Muscle layer of duodenum (tissue), 2 donors: Measurements from ENCODE around the gene RPL31.

ENCODE experiments used
- H3K27ac ChIP-seq: one replicate; pipeline ENCODE4 v1.7.0; 2013; ENCODE audit warnings: mild to moderate bottlenecking, low read length
- H3K27me3 ChIP-seq: one replicate; pipeline ENCODE4 v1.7.0; 2013; ENCODE audit warnings: low read depth, mild to moderate bottlenecking, control low read depth, low read length
- H3K36me3 ChIP-seq, 2 donors: one replicate each; pipeline ENCODE4 v1.7.0; 2013; ENCODE audit warnings: low read length in 2 of 2, control low read depth in 1 of 2, mild to moderate bottlenecking in 1 of 2; ENCODE audit not compliant: insufficient read depth in 2 of 2, control insufficient read depth in 1 of 2
- H3K4me1 ChIP-seq, 2 donors: one replicate each; pipeline ENCODE4 v1.7.0; 2013; ENCODE audit warnings: low read length in 2 of 2, mild to moderate bottlenecking in 2 of 2, control low read depth in 1 of 2, moderate library complexity in 1 of 2; ENCODE audit not compliant: insufficient read depth in 2 of 2, control insufficient read depth in 1 of 2
- H3K4me3 ChIP-seq, 2 donors: one replicate each; pipeline ENCODE4 v1.7.0; 2013; ENCODE audit warnings: low read length in 2 of 2, low read depth in 1 of 2, mild to moderate bottlenecking in 1 of 2
- H3K9me3 ChIP-seq, 2 donors: one replicate each; pipeline ENCODE4 v1.7.0; 2013; ENCODE audit warnings: low read length in 2 of 2, control low read depth in 1 of 2, mild to moderate bottlenecking in 1 of 2; ENCODE audit not compliant: control insufficient read depth in 1 of 2
- donor health status: healthy.

Gene RPL31

GRCh38 chr2:101001691-101002561 is at the start of gene RPL31:
Gene RPL31, plus strand, starts transcription at chr2:101002289. Its CDS starts 413 bp downstream, at chr2:101002702.
- peak within 1 kb of the TSS; percentile 85 to 89 for H3K4me3 ChIP-seq
- peak within 1 kb of the TSS; percentile 89 for H3K27ac ChIP-seq
- peaks cover 0 to 21% of the 10 kb centered on the region in 2 donors for H3K4me1 ChIP-seq
- no peaks in the 10 kb centered on the region for H3K9me3 ChIP-seq
- no peaks in the 10 kb centered on the region for H3K27me3 ChIP-seq
- peaks cover 30 to 33% of the 10 kb centered on the region in 2 donors for H3K36me3 ChIP-seq

- H3K4me1 ChIP-seq = no peaks in the 10 kb centered on the region
- H3K27me3 ChIP-seq = no peaks in the 10 kb centered on the region
- no peak overlapping the region for H3K4me3 ChIP-seq
- H3K9me3 ChIP-seq = no peaks in the 10 kb centered on the region
- H3K27ac ChIP-seq = no peak overlapping the region
- peaks cover 0 to 13% of the 10 kb centered on the region in 2 donors for H3K36me3 ChIP-seq
Observed at GRCh38 chr2:100952512-100952911, 49.6 kb upstream of the RPL31 start.

- Histone ChIP-seq H3K36me3 (peaks cover 0 to 13% of the 10 kb centered on the region in 2 donors), H3K27me3 (no peaks in the 10 kb centered on the region), H3K4me3 (no peak overlapping the region), H3K27ac (no peak overlapping the region), H3K4me1 (peaks cover 0 to 5% of the 10 kb centered on the region in 2 donors), H3K9me3 (no peaks in the 10 kb centered on the region)
Observed at GRCh38 chr2:100953406-100954043, 48.6 kb upstream of the RPL31 start.

- peaks cover 0 to 9% of the 10 kb centered on the region in 2 donors for H3K36me3 ChIP-seq
- no peaks in the 10 kb centered on the region for H3K9me3 ChIP-seq
- no peak overlapping the region for H3K4me3 ChIP-seq
- peaks cover 0 to 5% of the 10 kb centered on the region in 2 donors for H3K4me1 ChIP-seq
- H3K27me3 ChIP-seq = no peaks in the 10 kb centered on the region
- H3K27ac ChIP-seq = no peak overlapping the region
Observed at GRCh38 chr2:100954044-100954420, 48.1 kb upstream of the RPL31 start.

- Histone ChIP-seq H3K9me3 (no peaks in the 10 kb centered on the region), H3K27me3 (no peaks in the 10 kb centered on the region), H3K4me1 (peaks cover 0 to 5% of the 10 kb centered on the region in 2 donors), H3K36me3 (peaks cover 0 to 4% of the 10 kb centered on the region in 2 donors), H3K4me3 (no peak overlapping the region), H3K27ac (no peak overlapping the region)
Observed at GRCh38 chr2:100955226-100955625, 46.9 kb upstream of the RPL31 start.

GRCh38 chr2:100956081-100956480 is 46.0 kb upstream of the RPL31 start:
- Histone ChIP-seq H3K4me3 (no peak overlapping the region), H3K27me3 (no peaks in the 10 kb centered on the region), H3K4me1 (peaks cover 0 to 5% of the 10 kb centered on the region in 2 donors), H3K9me3 (no peaks in the 10 kb centered on the region), H3K36me3 (peaks cover 0 to 4% of the 10 kb centered on the region in 2 donors), H3K27ac (no peak overlapping the region)

GRCh38 chr2:100957996-100958653 is 44.0 kb upstream of the RPL31 start:
- Histone ChIP-seq H3K27me3 (no peaks in the 10 kb centered on the region), H3K27ac (no peak overlapping the region), H3K4me1 (peaks cover 0 to 5% of the 10 kb centered on the region in 2 donors), H3K4me3 (no peak overlapping the region), H3K36me3 (peaks cover 0 to 4% of the 10 kb centered on the region in 2 donors), H3K9me3 (no peaks in the 10 kb centered on the region)

GRCh38 chr2:100959225-100959880 is 42.7 kb upstream of the RPL31 start:
- H3K36me3 ChIP-seq = peaks cover 0 to 4% of the 10 kb centered on the region in 2 donors
- H3K9me3 ChIP-seq = no peaks in the 10 kb centered on the region
- H3K27ac ChIP-seq = no peak overlapping the region
- no peak overlapping the region for H3K4me3 ChIP-seq
- H3K4me1 ChIP-seq = peaks cover 0 to 5% of the 10 kb centered on the region in 2 donors
- H3K27me3 ChIP-seq = no peaks in the 10 kb centered on the region

- H3K9me3 ChIP-seq = no peaks in the 10 kb centered on the region
- no peak overlapping the region for H3K27ac ChIP-seq
- H3K36me3 ChIP-seq = peaks cover 3% of the 10 kb centered on the region in 2 donors
- no peaks in the 10 kb centered on the region for H3K27me3 ChIP-seq
- peaks cover 0 to 5% of the 10 kb centered on the region in 2 donors for H3K4me1 ChIP-seq
- no peak overlapping the region for H3K4me3 ChIP-seq
Observed at GRCh38 chr2:100960688-100961087, 41.4 kb upstream of the RPL31 start.

GRCh38 chr2:100962366-100963025 is 39.6 kb upstream of the RPL31 start:
- H3K27me3 ChIP-seq = no peaks in the 10 kb centered on the region
- H3K4me3 ChIP-seq = no peak overlapping the region
- peaks cover 0 to 5% of the 10 kb centered on the region in 2 donors for H3K36me3 ChIP-seq
- H3K27ac ChIP-seq = no peak overlapping the region
- no peaks in the 10 kb centered on the region for H3K9me3 ChIP-seq
- peaks cover 0 to 5% of the 10 kb centered on the region in 2 donors for H3K4me1 ChIP-seq
